Fibroblast of lung (primary cell): ENCODE measurements around the gene SPEM3. TPM values are rescaled to one million over a fixed set of nuclear protein-coding genes. Genes with fewer than 3 reads are reported as not detected.

ENCODE experiments used
- DNase-seq, 2 donors: peaks; one replicate each; pipeline versions ENCODE4 v3.0.0 to v3.0.0-alpha.2; 2010; ENCODE audit warnings: low read depth in 2 of 2
- H2AFZ ChIP-seq: 2 replicates; pipeline ENCODE4 v1.5.1; 2012; ENCODE audit warnings: low read length, control low read depth, inconsistent platforms
- H3K27ac ChIP-seq: 2 replicates; pipeline ENCODE4 v1.5.1; 2011; ENCODE audit warnings: low read length, control low read depth; ENCODE audit not compliant: insufficient read depth
- H3K27me3 ChIP-seq: 2 replicates; pipeline ENCODE4 v1.5.1; 2011; ENCODE audit warnings: mild to moderate bottlenecking, low read length; ENCODE audit not compliant: control insufficient read depth, insufficient read depth
- H3K36me3 ChIP-seq: 2 replicates; pipeline ENCODE4 v1.5.1; 2011; ENCODE audit warnings: low read length; ENCODE audit not compliant: control insufficient read depth, insufficient read depth
- H3K4me1 ChIP-seq: 2 replicates; pipeline ENCODE4 v1.5.1; 2011; ENCODE audit warnings: low read length; ENCODE audit not compliant: control insufficient read depth, insufficient read depth; ENCODE audit errors: extremely low read depth
- H3K4me2 ChIP-seq: 2 replicates; pipeline ENCODE4 v1.5.1; 2011; ENCODE audit warnings: low read length, control low read depth; ENCODE audit not compliant: insufficient read depth; ENCODE audit errors: extremely low read depth
- H3K4me3 ChIP-seq, 4 experiments: fragments of 200-600 bp in 1 of 4; sonication (generic) in 1 of 4; replicated peaks in 1 of 4; 2 replicates each; pipeline ENCODE4 v1.5.1; 2011 to 2016; ENCODE audit warnings: low read length in 4 of 4, low read depth in 3 of 4, mild to moderate bottlenecking in 3 of 4, control low read depth in 2 of 4, inconsistent platforms in 1 of 4, mixed read lengths in 1 of 4; ENCODE audit not compliant: insufficient read depth in 1 of 4; ENCODE audit errors: control extremely low read depth in 1 of 4
- H3K79me2 ChIP-seq: 2 replicates; pipeline ENCODE4 v1.5.1; 2012; ENCODE audit warnings: mild to moderate bottlenecking, low read length, inconsistent platforms; ENCODE audit not compliant: control insufficient read depth, insufficient read depth
- H3K9ac ChIP-seq: 2 replicates; pipeline ENCODE4 v1.5.1; 2011; ENCODE audit warnings: mild to moderate bottlenecking, low read length, control low read depth; ENCODE audit not compliant: insufficient read depth
- H3K9me3 ChIP-seq: 2 replicates; pipeline ENCODE4 v1.5.1; 2012; ENCODE audit warnings: low read depth, low read length; ENCODE audit not compliant: control insufficient read depth, insufficient read depth
- H4K20me1 ChIP-seq: 2 replicates; pipeline ENCODE4 v1.5.1; 2011; ENCODE audit warnings: low read length; ENCODE audit not compliant: control insufficient read depth, insufficient read depth; ENCODE audit errors: extremely low read depth
- EZH2 ChIP-seq: IDR thresholded peaks from 2 replicates; pipeline ENCODE4 v1.5.1; 2012; ENCODE audit warnings: low read length, control low read depth, mild to moderate bottlenecking; ENCODE audit errors: missing control alignments
- polyA plus RNA-seq, 2 donors: library from polyadenylated mRNA; depleted of rRNA in 1 of 2; stranded (reverse) in 1 of 2; unstranded in 1 of 2; fragments of >200 nt; gene quantifications; 2 replicates each; pipeline ENCODE4 v1.2.1, GENCODE V29; 2011 to 2012; ENCODE audit warnings: missing spikeins in 1 of 2
- total RNA-seq: library from RNA; depleted of rRNA; stranded (reverse); fragments of >200 nt; gene quantifications from 2 replicates; pipeline ENCODE4 v1.2.1, GENCODE V29; 2014
- TF ChIP-seq, protein P1 (sequence below), 2 donors: IDR thresholded peaks in 1 of 2; conservative IDR thresholded peaks in 1 of 2; 1 replicate in 1 of 2; 2 replicates in 1 of 2; pipeline ENCODE4 v1.5.1; 2011 to 2012; ENCODE audit warnings: low read length in 2 of 2, control low read depth in 1 of 2, inconsistent platforms in 1 of 2, low read depth in 1 of 2, mild to moderate bottlenecking in 1 of 2

SPEM3 gene
- total and polyA plus RNA-seq, 2 donors (not counting 1 experiment from before 2014, with no cell fraction given), result not detected

DNA sequence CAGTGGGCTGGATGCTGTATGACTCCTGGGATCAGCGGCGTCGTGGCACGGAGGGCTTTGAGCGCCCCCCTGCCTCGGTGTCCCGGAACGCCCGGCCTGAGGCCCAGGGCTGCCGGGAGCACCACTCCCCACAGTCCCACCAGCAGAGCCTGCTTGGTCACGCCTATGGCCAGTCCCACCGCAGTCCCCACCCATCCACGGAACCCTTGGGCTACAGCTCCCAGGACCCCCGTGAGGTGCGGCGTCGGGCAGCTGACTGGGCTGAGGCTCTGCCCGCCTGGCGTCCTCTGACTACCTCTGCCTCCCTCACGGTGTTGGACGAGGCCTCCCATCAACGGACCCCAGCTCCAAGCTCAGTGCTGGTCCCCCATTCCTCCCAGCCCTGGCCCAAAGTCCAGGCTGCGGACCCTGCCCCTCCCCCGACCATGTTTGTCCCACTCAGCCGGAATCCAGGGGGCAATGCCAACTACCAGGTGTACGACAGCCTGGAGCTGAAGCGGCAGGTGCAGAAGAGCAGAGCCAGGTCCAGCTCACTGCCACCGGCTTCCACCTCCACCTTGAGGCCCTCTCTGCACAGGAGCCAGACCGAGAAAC is 1.7 kb upstream of the SPEM3 start:
- H3K27ac ChIP-seq, result no peak overlapping the region
- H3K4me2 ChIP-seq, result no peak overlapping the region
- H3K9ac ChIP-seq, result no peak overlapping the region
- H3K79me2 ChIP-seq, result no peaks in the 10 kb centered on the region
- no peaks in the 10 kb centered on the region for H3K9me3 ChIP-seq
- H4K20me1 ChIP-seq, result no peaks in the 10 kb centered on the region
- no peaks in the 10 kb centered on the region for H3K27me3 ChIP-seq
- H3K4me3 ChIP-seq, result no peak overlapping the region
- H3K4me1 ChIP-seq, result no peaks in the 10 kb centered on the region
- DNase-seq, result no peak
- H2AFZ ChIP-seq, result no peak overlapping the region
- H3K36me3 ChIP-seq, result no peaks in the 10 kb centered on the region
- no peak for TF ChIP-seq EZH2
- TF ChIP-seq, protein P1, sequence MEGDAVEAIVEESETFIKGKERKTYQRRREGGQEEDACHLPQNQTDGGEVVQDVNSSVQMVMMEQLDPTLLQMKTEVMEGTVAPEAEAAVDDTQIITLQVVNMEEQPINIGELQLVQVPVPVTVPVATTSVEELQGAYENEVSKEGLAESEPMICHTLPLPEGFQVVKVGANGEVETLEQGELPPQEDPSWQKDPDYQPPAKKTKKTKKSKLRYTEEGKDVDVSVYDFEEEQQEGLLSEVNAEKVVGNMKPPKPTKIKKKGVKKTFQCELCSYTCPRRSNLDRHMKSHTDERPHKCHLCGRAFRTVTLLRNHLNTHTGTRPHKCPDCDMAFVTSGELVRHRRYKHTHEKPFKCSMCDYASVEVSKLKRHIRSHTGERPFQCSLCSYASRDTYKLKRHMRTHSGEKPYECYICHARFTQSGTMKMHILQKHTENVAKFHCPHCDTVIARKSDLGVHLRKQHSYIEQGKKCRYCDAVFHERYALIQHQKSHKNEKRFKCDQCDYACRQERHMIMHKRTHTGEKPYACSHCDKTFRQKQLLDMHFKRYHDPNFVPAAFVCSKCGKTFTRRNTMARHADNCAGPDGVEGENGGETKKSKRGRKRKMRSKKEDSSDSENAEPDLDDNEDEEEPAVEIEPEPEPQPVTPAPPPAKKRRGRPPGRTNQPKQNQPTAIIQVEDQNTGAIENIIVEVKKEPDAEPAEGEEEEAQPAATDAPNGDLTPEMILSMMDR (conservative IDR thresholded peaks at IDR 0.05 in 1 of 2, IDR thresholded peaks at IDR 0.05 in 1 of 2; ENCODE audit: low read depth in 1 of 2, low read length in 2 of 2), result no peak

DNA sequence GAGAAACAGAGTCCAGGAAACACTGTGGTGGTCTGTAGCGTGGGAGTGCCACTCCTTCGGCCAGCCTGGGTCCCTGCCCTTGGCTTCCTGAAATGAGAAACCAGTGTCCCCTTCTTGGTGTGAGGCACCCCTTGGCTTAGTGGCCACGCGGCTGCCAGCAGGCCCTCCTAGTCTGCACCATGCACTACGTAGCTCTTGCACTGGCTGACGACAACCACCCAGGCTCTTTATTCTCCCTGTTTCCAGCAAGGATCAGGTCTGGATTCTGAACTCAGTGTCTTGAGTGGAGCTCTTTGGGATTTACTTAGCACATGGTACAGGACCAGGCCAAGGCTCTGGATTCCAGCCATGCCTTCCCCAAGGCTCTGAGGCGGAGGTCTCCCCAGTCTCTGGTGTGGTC is 1.1 kb upstream of the SPEM3 start:
- Histone ChIP-seq H3K4me3 (no peak overlapping the region), H3K4me1 (no peaks in the 10 kb centered on the region), H3K27ac (no peak overlapping the region), H4K20me1 (no peaks in the 10 kb centered on the region), H3K27me3 (no peaks in the 10 kb centered on the region), H2AFZ (no peak overlapping the region), H3K79me2 (no peaks in the 10 kb centered on the region), H3K36me3 (no peaks in the 10 kb centered on the region), H3K9me3 (no peaks in the 10 kb centered on the region), H3K9ac (no peak overlapping the region), H3K4me2 (no peak overlapping the region)
- TF ChIP-seq EZH2, result no peak
- TF ChIP-seq, protein P1 (conservative IDR thresholded peaks at IDR 0.05 in 1 of 2, IDR thresholded peaks at IDR 0.05 in 1 of 2; ENCODE audit: low read depth in 1 of 2, low read length in 2 of 2), result no peak
- DNase-seq, result no peak

DNA sequence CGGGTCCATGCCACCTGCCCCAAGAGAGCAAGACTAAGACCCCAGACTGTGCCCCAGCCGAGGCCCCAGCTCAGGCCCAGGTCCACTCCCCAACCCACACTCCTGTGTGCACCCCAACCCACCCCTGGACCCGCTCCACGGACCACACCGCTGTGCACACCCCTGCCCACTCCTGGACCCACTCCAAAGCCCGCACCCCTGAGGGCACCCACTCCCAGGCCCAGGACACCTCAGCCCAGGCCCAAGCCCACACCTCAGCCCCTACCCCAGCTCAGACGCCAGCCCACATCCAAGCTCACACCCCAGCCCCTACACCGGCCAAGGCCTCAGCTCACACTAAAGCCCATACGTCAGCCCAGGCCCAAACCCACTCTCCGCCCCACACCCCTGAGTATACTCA is 1.1 kb downstream of the SPEM3 start:
- TF ChIP-seq, protein P1 (conservative IDR thresholded peaks at IDR 0.05 in 1 of 2, IDR thresholded peaks at IDR 0.05 in 1 of 2; ENCODE audit: low read depth in 1 of 2, low read length in 2 of 2), result no peak
- no peak for TF ChIP-seq EZH2
- no peaks in the 10 kb centered on the region for H4K20me1 ChIP-seq
- no peak for DNase-seq
- H3K36me3 ChIP-seq, result no peaks in the 10 kb centered on the region
- no peaks in the 10 kb centered on the region for H3K27me3 ChIP-seq
- no peak overlapping the region for H3K9ac ChIP-seq
- no peak overlapping the region for H2AFZ ChIP-seq
- H3K9me3 ChIP-seq, result no peaks in the 10 kb centered on the region
- no peaks in the 10 kb centered on the region for H3K4me1 ChIP-seq
- H3K4me3 ChIP-seq, result no peak overlapping the region
- no peak overlapping the region for H3K27ac ChIP-seq
- H3K4me2 ChIP-seq, result no peak overlapping the region
- no peaks in the 10 kb centered on the region for H3K79me2 ChIP-seq
